Ishikawa (cell line): ENCODE measurements around the gene BANP.
A peak's percentile ranks its signal among the peaks of the same experiment; 100 is the strongest.

Experiments
- CEBPB ChIP-seq: IDR thresholded peaks from 2 replicates; pipeline ENCODE4 v1.6.1; 2012
- CREB1 ChIP-seq: IDR thresholded peaks from 2 replicates; pipeline ENCODE4 v1.6.1; 2012; ENCODE audit warnings: low read depth
- EGR1 ChIP-seq: IDR thresholded peaks from 2 replicates; pipeline ENCODE4 v1.6.1; 2012
- EP300 ChIP-seq: IDR thresholded peaks from 2 replicates; pipeline ENCODE4 v1.6.1; 2012; ENCODE audit warnings: borderline replicate concordance
- FOXM1 ChIP-seq: IDR thresholded peaks from 2 replicates; pipeline ENCODE4 v1.6.1; 2012; ENCODE audit warnings: low read depth, borderline replicate concordance
- MAX ChIP-seq: IDR thresholded peaks from 2 replicates; pipeline ENCODE4 v1.6.1; 2012
- NFIC ChIP-seq: IDR thresholded peaks from 2 replicates; pipeline ENCODE4 v1.6.1; 2012
- RAD21 ChIP-seq: IDR thresholded peaks from 2 replicates; pipeline ENCODE4 v1.6.1; 2012; ENCODE audit warnings: low read depth
- REST ChIP-seq: IDR thresholded peaks from 2 replicates; pipeline ENCODE4 v1.6.1; 2012; ENCODE audit warnings: low read depth, mild to moderate bottlenecking
- TAF1 ChIP-seq: IDR thresholded peaks from 2 replicates; pipeline ENCODE4 v1.6.1; 2012; ENCODE audit warnings: low read depth, mild to moderate bottlenecking
- TCF12 ChIP-seq: IDR thresholded peaks from 2 replicates; pipeline ENCODE4 v1.6.1; 2012; ENCODE audit warnings: low read depth
- TEAD4 ChIP-seq: IDR thresholded peaks from 2 replicates; pipeline ENCODE4 v1.6.1; 2012
- USF1 ChIP-seq: IDR thresholded peaks from 2 replicates; pipeline ENCODE4 v1.6.1; 2012
- YY1 ChIP-seq: IDR thresholded peaks from 2 replicates; pipeline ENCODE4 v1.6.1; 2012; ENCODE audit warnings: low read depth
- ZBTB7A ChIP-seq: IDR thresholded peaks from 2 replicates; pipeline ENCODE4 v1.6.1; 2012; ENCODE audit warnings: low read depth

BANP gene

GRCh38 chr16:87924041-87924810, 27.0 kb upstream of the BANP start:
- no peak for TF ChIP-seq REST
- TF ChIP-seq CEBPB: peak; percentile 53; the same call in 1 of the 2 replicates
- no peak for TF ChIP-seq TAF1
- no peak for TF ChIP-seq USF1
- peak; percentile 67 for TF ChIP-seq CREB1
- TF ChIP-seq FOXM1: peak; percentile 82
- no peak for TF ChIP-seq ZBTB7A
- TF ChIP-seq TEAD4: peak; percentile 91
- TF ChIP-seq MAX: peak; percentile 86
- peak; percentile 97 for TF ChIP-seq EP300
- TF ChIP-seq RAD21: no peak
- TF ChIP-seq YY1: peak; percentile 58; the same call in 1 of the 2 replicates
- peak; percentile 100 for TF ChIP-seq TCF12
- peak; percentile 34; the same call in 1 of the 2 replicates for TF ChIP-seq EGR1
- TF ChIP-seq NFIC: peak; percentile 97

GRCh38 chr16:87924811-87925670, 26.2 kb upstream of the BANP start:
- TF ChIP-seq CEBPB (peak; percentile 54; the same call in 1 of the 2 replicates), ZBTB7A (no peak), FOXM1 (peak; percentile 74; the same call in 1 of the 2 replicates), NFIC (peak; percentile 99), EP300 (peak; percentile 95), CREB1 (peak; percentile 51), REST (peak; percentile 38; the same call in 1 of the 2 replicates), MAX (peak; percentile 92), TCF12 (peak; percentile 99), TAF1 (peak; percentile 37; the same call in 1 of the 2 replicates), EGR1 (no peak), TEAD4 (peak; percentile 94), USF1 (peak; percentile 89), YY1 (peak; percentile 70; the same call in 1 of the 2 replicates), RAD21 (peak; percentile 39; the same call in 1 of the 2 replicates)

- TF ChIP-seq YY1: no peak
- TF ChIP-seq RAD21: no peak
- no peak for TF ChIP-seq EGR1
- no peak for TF ChIP-seq NFIC
- TF ChIP-seq ZBTB7A: no peak
- no peak for TF ChIP-seq TCF12
These were observed 24.7 kb upstream of the BANP start for GRCh38 chr16:87926246-87927194.

GRCh38 chr16:87927195-87927562, 24.1 kb upstream of the BANP start:
- TF ChIP-seq YY1 (no peak), REST (no peak), NFIC (no peak), TAF1 (no peak), FOXM1 (no peak), CEBPB (no peak), CREB1 (no peak)
